Progenitor cell of endocrine pancreas (in vitro differentiated cells): ENCODE measurements around the gene ODF2L. TPM values are rescaled to one million over a fixed set of nuclear protein-coding genes. Genes with fewer than 3 reads are reported as not detected.

ENCODE experiments used
- DNase-seq: peaks from one replicate; pipeline ENCODE4 v3.0.0; 2021; ENCODE audit warnings: low spot score; ENCODE audit not compliant: unreplicated experiment
- H3K27ac Mint-ChIP-seq: 2 replicates; pipeline ENCODE4 v1.8.0; 2021; ENCODE audit warnings: mild to moderate bottlenecking, moderate library complexity, mixed read lengths
- H3K27me3 Mint-ChIP-seq: 2 replicates; pipeline ENCODE4 v1.8.0; 2021; ENCODE audit warnings: mixed read lengths
- H3K36me3 Mint-ChIP-seq: 2 replicates; pipeline ENCODE4 v1.8.0; 2022; ENCODE audit warnings: mixed read lengths; ENCODE audit not compliant: insufficient read depth
- H3K4me1 Mint-ChIP-seq: 2 replicates; pipeline ENCODE4 v1.8.0; 2021; ENCODE audit warnings: low read depth, mixed read lengths
- H3K4me3 Mint-ChIP-seq: 2 replicates; pipeline ENCODE4 v1.8.0; 2021; ENCODE audit warnings: low read depth, mild to moderate bottlenecking, moderate library complexity, mixed read lengths
- H3K9me3 Mint-ChIP-seq: 2 replicates; pipeline ENCODE4 v1.8.0; 2021; ENCODE audit warnings: low read depth, mixed read lengths
- CTCF ChIP-seq: fragments of 200-600 bp; sonication (generic); IDR thresholded peaks from one replicate; pipeline ENCODE4 v1.5.0; 2021; ENCODE audit warnings: antibody characterized with exemption, mild to moderate bottlenecking; ENCODE audit not compliant: unreplicated experiment
- total RNA-seq: library from RNA; stranded (reverse); gene quantifications from 2 replicates; pipeline ENCODE4 v1.2.1, GENCODE V29; 2021

Gene ODF2L
- total RNA-seq, 1 donor from 2014 or later: 111 TPM

GRCh38 chr1:86324130-86324822, 71.8 kb downstream of the ODF2L start:
- TF ChIP-seq CTCF: no peak
- no peak for DNase-seq
- no peaks in the 10 kb centered on the region for H3K9me3 Mint-ChIP-seq
- no peaks in the 10 kb centered on the region for H3K36me3 Mint-ChIP-seq
- H3K27me3 Mint-ChIP-seq: no peaks in the 10 kb centered on the region
- no peaks in the 10 kb centered on the region for H3K4me1 Mint-ChIP-seq
- no peak overlapping the region for H3K4me3 Mint-ChIP-seq
- H3K27ac Mint-ChIP-seq: no peak overlapping the region

- Mint-ChIP-seq H3K27ac (no peak overlapping the region), H3K4me1 (no peaks in the 10 kb centered on the region), H3K4me3 (no peak overlapping the region), H3K27me3 (no peaks in the 10 kb centered on the region), H3K36me3 (no peaks in the 10 kb centered on the region), H3K9me3 (no peaks in the 10 kb centered on the region)
- no peak for DNase-seq
- no peak for TF ChIP-seq CTCF
Observed at GRCh38 chr1:86322241-86322640, 73.9 kb downstream of the ODF2L start.

- no peak for DNase-seq
- no peaks in the 10 kb centered on the region for H3K27me3 Mint-ChIP-seq
- H3K4me1 Mint-ChIP-seq: no peaks in the 10 kb centered on the region
- H3K9me3 Mint-ChIP-seq: no peaks in the 10 kb centered on the region
- H3K36me3 Mint-ChIP-seq: no peaks in the 10 kb centered on the region
- H3K27ac Mint-ChIP-seq: no peak overlapping the region
- no peak for TF ChIP-seq CTCF
- H3K4me3 Mint-ChIP-seq: no peak overlapping the region
Observed at GRCh38 chr1:86318436-86318835, 77.7 kb downstream of the ODF2L start.

GRCh38 chr1:86317926-86318325, 78.2 kb downstream of the ODF2L start:
- TF ChIP-seq CTCF: no peak
- H3K27ac Mint-ChIP-seq: no peak overlapping the region
- H3K4me3 Mint-ChIP-seq: no peak overlapping the region
- H3K9me3 Mint-ChIP-seq: no peaks in the 10 kb centered on the region
- H3K27me3 Mint-ChIP-seq: no peaks in the 10 kb centered on the region
- no peaks in the 10 kb centered on the region for H3K36me3 Mint-ChIP-seq
- no peak for DNase-seq
- H3K4me1 Mint-ChIP-seq: no peaks in the 10 kb centered on the region

- peaks cover 5% of the 10 kb centered on the region for H3K27me3 Mint-ChIP-seq
- no peak overlapping the region for H3K4me3 Mint-ChIP-seq
- DNase-seq: no peak
- H3K9me3 Mint-ChIP-seq: peaks cover 9% of the 10 kb centered on the region
- no peak for TF ChIP-seq CTCF
- H3K27ac Mint-ChIP-seq: no peak overlapping the region
- no peaks in the 10 kb centered on the region for H3K36me3 Mint-ChIP-seq
- H3K4me1 Mint-ChIP-seq: peaks cover 1% of the 10 kb centered on the region
Observed at GRCh38 chr1:86305731-86306130, 90.4 kb downstream of the ODF2L start.
